SU-DHL-6 (cell line): ENCODE measurements around the gene MYH3.

Source experiments
- H2AFZ ChIP-seq: fragments of 200-600 bp; sonication (generic); 2 replicates; pipeline ENCODE4 v1.6.1; 2014; ENCODE audit warnings: low read depth, mild to moderate bottlenecking, moderate library complexity, mixed read lengths, antibody characterized with exemption, low read length; ENCODE audit not compliant: severe bottlenecking
- H3F3A ChIP-seq: fragments of 200-600 bp; shearing (Covaris generic); 2 replicates; pipeline ENCODE4 v1.6.0; 2016; ENCODE audit warnings: antibody characterized with exemption, mild to moderate bottlenecking; ENCODE audit not compliant: insufficient read depth
- H3K27ac ChIP-seq: fragments of 200-600 bp; sonication (generic); 2 replicates; pipeline ENCODE4 v1.5.1; 2016; ENCODE audit warnings: low read depth, mild to moderate bottlenecking, low read length, moderate library complexity, mixed read lengths
- H3K27me3 ChIP-seq: fragments of 200-600 bp; sonication (generic), shearing (Covaris generic); 2 replicates; pipeline ENCODE4 v1.6.0; 2014; ENCODE audit warnings: mild to moderate bottlenecking, low read length
- H3K36me3 ChIP-seq: fragments of 200-600 bp; sonication (generic); 2 replicates; pipeline ENCODE4 v1.6.1; 2014; ENCODE audit warnings: mild to moderate bottlenecking, low read length, mixed read lengths
- H3K4me2 ChIP-seq: fragments of 300-600, 200-600 bp; shearing (Covaris generic), sonication (generic); 2 replicates; pipeline ENCODE4 v1.6.0; 2014; ENCODE audit warnings: low read length, low read depth, mild to moderate bottlenecking; ENCODE audit not compliant: poor library complexity, severe bottlenecking
- H3K4me3 ChIP-seq: fragments of 200-600 bp; sonication (generic); 2 replicates; pipeline ENCODE4 v1.5.1; 2014; ENCODE audit warnings: antibody characterized with exemption, low read length, mild to moderate bottlenecking, mixed read lengths; ENCODE audit not compliant: insufficient read depth, poor library complexity, severe bottlenecking
- H3K79me2 ChIP-seq: fragments of 200-600 bp; sonication (generic); 2 replicates; pipeline ENCODE4 v1.6.1; 2014; ENCODE audit warnings: mild to moderate bottlenecking, low read length, moderate library complexity; ENCODE audit not compliant: insufficient read depth
- H3K9ac ChIP-seq: fragments of 200-600 bp; sonication (generic); 2 replicates; pipeline ENCODE4 v1.7.0; 2014; ENCODE audit warnings: mild to moderate bottlenecking, low read length
- H3K9me2 ChIP-seq: fragments of 200-600 bp; sonication (generic); replicated peaks from 2 replicates; pipeline ENCODE4 v1.6.1; 2014; ENCODE audit warnings: low read length; ENCODE audit not compliant: insufficient read depth
- H3K9me3 ChIP-seq: fragments of 200-600 bp; sonication (generic); 2 replicates; pipeline ENCODE4 v1.6.1; 2014; ENCODE audit warnings: low read length, mixed read lengths; ENCODE audit not compliant: insufficient read depth
- H4K20me1 ChIP-seq: fragments of 200-600 bp; sonication (generic); 2 replicates; pipeline ENCODE4 v1.6.1; 2014; ENCODE audit warnings: low read depth, mild to moderate bottlenecking, antibody characterized with exemption, low read length, moderate library complexity, mixed read lengths
- CTCF ChIP-seq: fragments of 200-600 bp; sonication (generic); IDR thresholded peaks from one replicate; pipeline ENCODE4 v1.5.1; 2017; ENCODE audit warnings: antibody characterized with exemption, mild to moderate bottlenecking, low read length, moderate library complexity; ENCODE audit not compliant: insufficient read depth, poor library complexity, severe bottlenecking
- EZH2phosphoT487 ChIP-seq: fragments of 200-600 bp; sonication (generic), shearing (Covaris generic); conservative IDR thresholded peaks from 2 replicates; pipeline ENCODE4 v1.6.1; 2018; ENCODE audit warnings: mild to moderate bottlenecking, antibody characterized with exemption, low read length, moderate library complexity, mixed read lengths

The MYH3 gene

GRCh38 chr17:10649602-10650001 is 7.5 kb downstream of the MYH3 start:
- no peaks in the 10 kb centered on the region for H3K79me2 ChIP-seq
- no peaks in the 10 kb centered on the region for H3K9me3 ChIP-seq
- H3K4me2 ChIP-seq = no peak overlapping the region
- no peaks in the 10 kb centered on the region for H3K36me3 ChIP-seq
- H3K27ac ChIP-seq = no peak overlapping the region
- H2AFZ ChIP-seq = no peak overlapping the region
- no peaks in the 10 kb centered on the region for H3F3A ChIP-seq
- H3K9me2 ChIP-seq = no peaks in the 10 kb centered on the region
- TF ChIP-seq EZH2phosphoT487 (no peak), CTCF (no peak)
- H3K9ac ChIP-seq = no peak overlapping the region
- no peaks in the 10 kb centered on the region for H4K20me1 ChIP-seq
- H3K4me3 ChIP-seq = no peak overlapping the region
- H3K27me3 ChIP-seq = no peaks in the 10 kb centered on the region

- H3K36me3 ChIP-seq = no peaks in the 10 kb centered on the region
Measured at GRCh38 chr17:10648956-10649355, 8.2 kb downstream of the MYH3 start.

GRCh38 chr17:10648381-10648780 is 8.7 kb downstream of the MYH3 start:
- no peak for TF ChIP-seq CTCF
- TF ChIP-seq EZH2phosphoT487 = no peak

More at GRCh38 chr17:10648956-10649355, 8.2 kb downstream of the MYH3 start:
- no peak overlapping the region for H3K9ac ChIP-seq
- no peaks in the 10 kb centered on the region for H3K79me2 ChIP-seq
- H3K27ac ChIP-seq = no peak overlapping the region
- no peaks in the 10 kb centered on the region for H4K20me1 ChIP-seq
- no peaks in the 10 kb centered on the region for H3K27me3 ChIP-seq
- no peaks in the 10 kb centered on the region for H3K9me3 ChIP-seq
- no peak overlapping the region for H2AFZ ChIP-seq
- no peak overlapping the region for H3K4me3 ChIP-seq
- H3K9me2 ChIP-seq = no peaks in the 10 kb centered on the region
- no peaks in the 10 kb centered on the region for H3F3A ChIP-seq
- TF ChIP-seq EZH2phosphoT487 (no peak), CTCF (no peak)
- H3K4me2 ChIP-seq = no peak overlapping the region

More at GRCh38 chr17:10648381-10648780, 8.7 kb downstream of the MYH3 start:
- no peaks in the 10 kb centered on the region for H3K27me3 ChIP-seq
- no peak overlapping the region for H2AFZ ChIP-seq
- no peaks in the 10 kb centered on the region for H3K36me3 ChIP-seq
- no peaks in the 10 kb centered on the region for H3F3A ChIP-seq
- no peak overlapping the region for H3K9ac ChIP-seq
- no peak overlapping the region for H3K4me2 ChIP-seq
- H4K20me1 ChIP-seq = no peaks in the 10 kb centered on the region
- H3K4me3 ChIP-seq = no peak overlapping the region
- H3K79me2 ChIP-seq = no peaks in the 10 kb centered on the region
- H3K9me2 ChIP-seq = no peaks in the 10 kb centered on the region
- H3K9me3 ChIP-seq = no peaks in the 10 kb centered on the region
- no peak overlapping the region for H3K27ac ChIP-seq
